ACC112 (cell line): ENCODE data around the gene CRYM.

Experiments used
- H2AFZ ChIP-seq: fragments of 200-600 bp; sonication (generic); one replicate; pipeline ENCODE4 v1.6.0; 2017; ENCODE audit warnings: antibody characterized with exemption, low read length; ENCODE audit not compliant: unreplicated experiment
- H3K27ac ChIP-seq: fragments of 200-600 bp; sonication (generic); 2 replicates; pipeline ENCODE4 v1.5.1; 2014; ENCODE audit warnings: low read depth, mild to moderate bottlenecking, antibody characterized with exemption, low read length, moderate library complexity
- H3K27me3 ChIP-seq: fragments of 200-600 bp; sonication (generic); 2 replicates; pipeline ENCODE4 v1.6.1; 2014; ENCODE audit warnings: mild to moderate bottlenecking, antibody characterized with exemption, low read length, moderate library complexity, mixed read lengths; ENCODE audit not compliant: insufficient read depth
- H3K36me3 ChIP-seq: fragments of 200-600 bp; sonication (generic); 2 replicates; pipeline ENCODE4 v1.6.1; 2016; ENCODE audit warnings: mild to moderate bottlenecking, antibody characterized with exemption, low read length, moderate library complexity, mixed read lengths; ENCODE audit not compliant: insufficient read depth
- H3K4me1 ChIP-seq: fragments of 200-600 bp; sonication (generic); one replicate; pipeline ENCODE4 v1.6.1; 2016; ENCODE audit warnings: low read length, mixed read lengths; ENCODE audit not compliant: insufficient read depth, unreplicated experiment, control insufficient read depth
- H3K4me3 ChIP-seq: fragments of 200-600 bp; sonication (generic); 2 replicates; pipeline ENCODE4 v1.5.1; 2014; ENCODE audit warnings: mild to moderate bottlenecking, low read depth, low read length
- H3K79me2 ChIP-seq: fragments of 200-600 bp; sonication (generic); one replicate; pipeline ENCODE4 v1.6.0; 2016; ENCODE audit warnings: low read length; ENCODE audit not compliant: control insufficient read depth, unreplicated experiment, insufficient read depth

CRYM gene

GRCh38 chr16:21222495-21223337 lies 55.4 kb downstream of the CRYM start:
- H3K27me3 ChIP-seq: peaks cover 78% of the 10 kb centered on the region
- no peaks in the 10 kb centered on the region for H3K36me3 ChIP-seq
- H3K27ac ChIP-seq: no peak overlapping the region
- H3K4me1 ChIP-seq: no peaks in the 10 kb centered on the region
- no peak overlapping the region for H3K4me3 ChIP-seq
- H3K79me2 ChIP-seq: no peaks in the 10 kb centered on the region
- H2AFZ ChIP-seq: no peak overlapping the region

DNA sequence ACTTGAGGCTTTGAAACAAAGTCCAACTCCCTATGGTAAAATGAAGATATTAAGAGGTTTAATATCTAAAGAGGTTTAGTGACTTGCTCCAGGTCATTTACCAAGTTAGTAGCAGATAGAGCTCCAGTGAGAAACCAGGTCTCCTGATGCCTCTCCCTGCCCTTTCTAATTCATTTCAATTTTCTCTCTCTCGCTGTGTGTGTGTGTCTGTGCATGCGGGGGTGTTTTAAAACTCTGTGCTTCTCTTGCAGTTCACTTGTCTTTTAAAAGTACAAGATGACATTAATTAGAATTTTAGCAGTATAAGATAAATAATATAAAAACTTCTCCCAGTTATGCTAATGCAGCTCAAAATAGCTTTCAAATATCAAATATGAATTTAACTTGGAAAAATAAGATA lies 58.5 kb downstream of the CRYM start:
- no peaks in the 10 kb centered on the region for H3K79me2 ChIP-seq
- no peak overlapping the region for H2AFZ ChIP-seq
- peaks cover 67% of the 10 kb centered on the region for H3K27me3 ChIP-seq
- H3K36me3 ChIP-seq: no peaks in the 10 kb centered on the region
- H3K4me1 ChIP-seq: no peaks in the 10 kb centered on the region
- no peak overlapping the region for H3K4me3 ChIP-seq
- H3K27ac ChIP-seq: no peak overlapping the region

DNA sequence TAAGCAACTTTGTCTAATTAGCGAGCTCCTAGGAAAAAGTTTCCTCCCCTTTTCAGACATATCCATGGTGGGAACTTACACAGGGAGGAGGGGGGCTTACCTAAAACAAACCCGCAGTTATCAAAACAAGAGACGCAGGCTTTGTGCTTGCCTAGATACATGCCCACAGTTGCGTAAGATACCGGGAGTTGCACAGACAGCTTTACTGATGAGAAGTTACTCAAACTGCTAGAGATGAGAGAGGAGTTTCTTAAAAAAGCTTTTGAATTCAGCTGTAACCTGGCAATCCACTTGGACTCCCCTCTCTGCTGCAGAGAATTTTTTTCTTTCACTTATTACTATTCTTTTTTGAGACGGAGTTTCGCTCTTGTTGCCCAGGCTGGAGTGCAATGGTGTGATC lies 59.9 kb downstream of the CRYM start:
- H3K36me3 ChIP-seq: no peaks in the 10 kb centered on the region
- H3K4me1 ChIP-seq: no peaks in the 10 kb centered on the region
- no peak overlapping the region for H2AFZ ChIP-seq
- no peaks in the 10 kb centered on the region for H3K79me2 ChIP-seq
- H3K27ac ChIP-seq: no peak overlapping the region
- peaks cover 70% of the 10 kb centered on the region for H3K27me3 ChIP-seq
- no peak overlapping the region for H3K4me3 ChIP-seq

- H3K27ac ChIP-seq: no peak overlapping the region
- H3K79me2 ChIP-seq: no peaks in the 10 kb centered on the region
- H3K27me3 ChIP-seq: peaks cover 71% of the 10 kb centered on the region
- H2AFZ ChIP-seq: no peak overlapping the region
- H3K36me3 ChIP-seq: no peaks in the 10 kb centered on the region
- H3K4me3 ChIP-seq: no peak overlapping the region
- no peaks in the 10 kb centered on the region for H3K4me1 ChIP-seq
Observed at GRCh38 chr16:21217121-21217520, 61.0 kb downstream of the CRYM start.

GRCh38 chr16:21214086-21214485 lies 64.0 kb downstream of the CRYM start:
- no peak overlapping the region for H2AFZ ChIP-seq
- H3K79me2 ChIP-seq: no peaks in the 10 kb centered on the region
- no peaks in the 10 kb centered on the region for H3K4me1 ChIP-seq
- no peaks in the 10 kb centered on the region for H3K36me3 ChIP-seq
- H3K27me3 ChIP-seq: peaks cover 74% of the 10 kb centered on the region
- no peak overlapping the region for H3K27ac ChIP-seq
- no peak overlapping the region for H3K4me3 ChIP-seq

DNA sequence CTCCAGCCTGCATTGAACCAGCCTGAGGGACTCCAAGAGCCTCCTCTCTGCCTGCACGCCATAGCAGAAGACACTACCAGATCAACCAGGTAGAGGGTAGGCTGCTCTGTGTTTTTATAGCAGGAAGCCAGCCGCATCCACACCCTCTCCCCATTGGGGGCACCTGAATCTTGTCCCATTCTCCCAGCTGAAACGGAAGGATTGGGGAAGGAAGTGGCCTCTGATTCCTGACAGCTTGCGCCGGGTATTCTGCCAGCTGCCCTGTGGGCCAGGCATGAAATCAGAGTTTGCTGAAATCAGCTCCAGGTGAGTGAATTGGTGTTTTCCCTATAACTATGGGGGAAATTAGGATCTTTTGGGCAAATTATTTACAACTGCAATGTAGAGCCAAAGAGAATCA lies 66.6 kb downstream of the CRYM start, which contains the start of gene ZP2:
TSS of gene ZP2 (minus strand) at position 89 of the 400 bp plus-strand sequence. CDS start at position 62, 27 bp downstream.
- Histone ChIP-seq H2AFZ (no peak within 1 kb of the TSS), H3K4me3 (no peak within 1 kb of the TSS), H3K27ac (no peak within 1 kb of the TSS), H3K27me3 (peaks cover 81% of the 10 kb centered on the region), H3K36me3 (no peaks in the 10 kb centered on the region), H3K79me2 (no peaks in the 10 kb centered on the region), H3K4me1 (no peaks in the 10 kb centered on the region)
